HCT116 (cell line): ENCODE results near the gene AMER2. TPM values are rescaled to one million over a fixed set of nuclear protein-coding genes. Genes with fewer than 3 reads are reported as not detected.

Source experiments
- ATAC-seq: fragments of 200-7000 bp; cut with Tn5 transposase; 2 replicates; pipeline ENCODE4 v1.9.1; 2020; ENCODE audit warnings: mild to moderate bottlenecking, moderate library complexity
- BruUV-seq: library from RNA; stranded (reverse); fragments of 400-500 nt; replicated peaks from 2 replicates; lab custom pipeline; 2021; lab: Mats Ljungman, UMichigan
- CTCF ChIA-PET: fragments of 300-600 bp; sonication (Branson Sonifier 250); formaldehyde crosslinking; loops from one replicate; lab custom pipeline; 2021; ENCODE audit warnings: antibody characterized with exemption; lab: Charles Lee
- POLR2A ChIA-PET: fragments of 300-600, 350-600 bp; sonication (Branson Sonifier 250); formaldehyde crosslinking; loops from one replicate; lab custom pipeline; 2021; ENCODE audit warnings: antibody characterized with exemption; lab: Charles Lee
- RAD21 ChIA-PET, 2 experiments: fragments of 300-600 bp; sonication (Branson Sonifier 250); formaldehyde crosslinking; loops; one replicate each; lab custom pipeline; 2023; ENCODE audit warnings: low total read pairs in 2 of 2; ENCODE audit not compliant: uncharacterized antibody in 2 of 2, unreplicated experiment in 2 of 2, low non-redundant PET in 1 of 2; lab: Charles Lee
- DNase-seq: peaks from one replicate; pipeline ENCODE4 v3.0.0-alpha.2; 2010; ENCODE audit warnings: low read depth, low spot score
- H2AFZ ChIP-seq: fragments of 200-600 bp; shearing (Covaris generic), sonication (generic); 2 replicates; pipeline ENCODE4 v1.6.1; 2017; ENCODE audit warnings: low read depth, mixed run types, mixed read lengths, antibody characterized with exemption, low read length; ENCODE audit not compliant: poor library complexity, severe bottlenecking
- H3K27ac ChIP-seq: 2 replicates; pipeline ENCODE4 v1.5.1; 2012; ENCODE audit warnings: low read depth, low read length
- H3K27me3 ChIP-seq: fragments of 200-600 bp; sonication (generic); 2 replicates; pipeline ENCODE4 v1.6.1; 2016; ENCODE audit warnings: mixed run types, low read length, mixed read lengths; ENCODE audit not compliant: insufficient read depth
- H3K36me3 ChIP-seq, 2 experiments: fragments of 200-500 bp in 1 of 2; fragments of 200-600 bp in 1 of 2; sonication (Bioruptor generic) in 1 of 2; sonication (generic) in 1 of 2; 2 replicates each; pipeline versions ENCODE4 v1.5.1 to v1.6.1; 2014 to 2016; ENCODE audit warnings: low read length in 2 of 2, inconsistent platforms in 1 of 2, mixed read lengths in 1 of 2, mixed run types in 1 of 2; ENCODE audit not compliant: insufficient read depth in 2 of 2, control insufficient read depth in 1 of 2
- H3K4me1 ChIP-seq, 2 experiments: fragments of 200-600 bp in 1 of 2; sonication (generic) in 1 of 2; 2 replicates each; pipeline versions ENCODE4 v1.5.1 to v1.6.1; 2012 to 2017; ENCODE audit warnings: low read length in 2 of 2, inconsistent platforms in 1 of 2, mild to moderate bottlenecking in 1 of 2, mixed read lengths in 1 of 2, mixed run types in 1 of 2, moderate library complexity in 1 of 2; ENCODE audit not compliant: insufficient read depth in 2 of 2, control insufficient read depth in 1 of 2
- H3K4me2 ChIP-seq: fragments of 200-600 bp; sonication (generic); 2 replicates; pipeline ENCODE4 v1.6.1; 2017; ENCODE audit warnings: mixed run types, low read length, mixed read lengths
- H3K4me3 ChIP-seq, 2 experiments: fragments of 200-600 bp in 1 of 2; sonication (generic) in 1 of 2; replicated peaks in 1 of 2; 2 replicates each; pipeline ENCODE4 v1.5.1; 2011 to 2016; ENCODE audit warnings: low read length in 2 of 2, control low read depth in 1 of 2, low read depth in 1 of 2, mild to moderate bottlenecking in 1 of 2, mixed read lengths in 1 of 2, mixed run types in 1 of 2
- H3K79me2 ChIP-seq: fragments of 200-600 bp; sonication (generic); 2 replicates; pipeline ENCODE4 v1.6.1; 2017; ENCODE audit warnings: mild to moderate bottlenecking, mixed run types, low read length, moderate library complexity, mixed read lengths; ENCODE audit not compliant: insufficient read depth
- H3K9ac ChIP-seq: fragments of 200-600 bp; sonication (generic); 2 replicates; pipeline ENCODE4 v1.6.1; 2016; ENCODE audit warnings: low read length, mixed read lengths
- H3K9me2 ChIP-seq: fragments of 200-600 bp; sonication (generic), shearing (Covaris generic); 2 replicates; pipeline ENCODE4 v1.6.1; 2017; ENCODE audit warnings: mixed run types, mild to moderate bottlenecking, moderate library complexity; ENCODE audit not compliant: insufficient read depth
- H3K9me3 ChIP-seq, 2 experiments: fragments of 200-500 bp in 1 of 2; fragments of 200-600 bp in 1 of 2; sonication (Bioruptor generic) in 1 of 2; sonication (generic) in 1 of 2; 2 replicates each; pipeline ENCODE4 v1.6.1; 2014 to 2017; ENCODE audit warnings: low read length in 2 of 2, mixed read lengths in 2 of 2, inconsistent platforms in 1 of 2, low read depth in 1 of 2, mild to moderate bottlenecking in 1 of 2, mixed run types in 1 of 2, moderate library complexity in 1 of 2; ENCODE audit not compliant: control insufficient read depth in 1 of 2, insufficient read depth in 1 of 2
- H4K20me1 ChIP-seq: fragments of 200-600 bp; sonication (generic), shearing (Covaris generic); 2 replicates; pipeline ENCODE4 v1.6.1; 2017; ENCODE audit warnings: mixed run types, mild to moderate bottlenecking, moderate library complexity; ENCODE audit not compliant: insufficient read depth
- CBX3 ChIP-seq: IDR thresholded peaks from 2 replicates; pipeline ENCODE4 v1.6.1; 2012; ENCODE audit warnings: low read depth
- CEBPB ChIP-seq: IDR thresholded peaks from 2 replicates; pipeline ENCODE4 v1.6.1; 2012; ENCODE audit warnings: low read depth
- CTCF ChIP-seq, 3 experiments: fragments of 200-600 bp in 1 of 3; sonication (generic) in 1 of 3; IDR thresholded peaks in 2 of 3; conservative IDR thresholded peaks in 1 of 3; 2 replicates each; pipeline ENCODE4 v1.5.1; 2012 to 2017; ENCODE audit warnings: low read depth in 2 of 3, low read length in 2 of 3, antibody characterized with exemption in 1 of 3, borderline replicate concordance in 1 of 3, control low read depth in 1 of 3, mild to moderate bottlenecking in 1 of 3, mixed read lengths in 1 of 3, mixed run types in 1 of 3, moderate library complexity in 1 of 3; ENCODE audit not compliant: insufficient read depth in 1 of 3
- EGR1 ChIP-seq: IDR thresholded peaks from 2 replicates; pipeline ENCODE4 v1.6.1; 2012; ENCODE audit warnings: low read depth
- POLR2A ChIP-seq: IDR thresholded peaks from 2 replicates; pipeline ENCODE4 v1.7.0; 2011; ENCODE audit warnings: borderline replicate concordance; ENCODE audit not compliant: insufficient read depth, insufficient read length; ENCODE audit errors: extremely low read depth
- RAD21 ChIP-seq: IDR thresholded peaks from 2 replicates; pipeline ENCODE4 v1.6.1; 2012; ENCODE audit warnings: low read depth, mild to moderate bottlenecking
- ZFX ChIP-seq: fragments of 450-650 bp; IDR thresholded peaks from 2 replicates; pipeline ENCODE4 v1.6.1; 2017
- ZNF274 ChIP-seq: fragments of 200-500 bp; sonication (Bioruptor generic); IDR thresholded peaks from 2 replicates; pipeline ENCODE4 v1.6.1; 2014; ENCODE audit warnings: mild to moderate bottlenecking, low read depth, low read length, inconsistent platforms
- intact Hi-C: fragments of 100-400 bp; cut with micrococcal nuclease; formaldehyde crosslinking; loops from 2 replicates; pipeline ENCODE4 v1.10.0; 2022
- total RNA-seq: library from RNA; stranded (reverse); gene quantifications from one replicate; pipeline ENCODE4 v1.2.1, GENCODE V29; 2021; ENCODE audit not compliant: unreplicated experiment
- TF ChIP-seq, protein P1 (sequence below): IDR thresholded peaks from 2 replicates; pipeline ENCODE4 v1.6.1; 2012
- TF ChIP-seq, protein P2 (sequence below): IDR thresholded peaks from 2 replicates; pipeline ENCODE4 v1.6.1; 2012; ENCODE audit warnings: low read depth
- TF ChIP-seq, protein P3 (sequence below): IDR thresholded peaks from 2 replicates; pipeline ENCODE4 v1.6.1; 2012

The AMER2 gene
- total RNA-seq, 1 experiment from 2014 or later: not detected

DNA sequence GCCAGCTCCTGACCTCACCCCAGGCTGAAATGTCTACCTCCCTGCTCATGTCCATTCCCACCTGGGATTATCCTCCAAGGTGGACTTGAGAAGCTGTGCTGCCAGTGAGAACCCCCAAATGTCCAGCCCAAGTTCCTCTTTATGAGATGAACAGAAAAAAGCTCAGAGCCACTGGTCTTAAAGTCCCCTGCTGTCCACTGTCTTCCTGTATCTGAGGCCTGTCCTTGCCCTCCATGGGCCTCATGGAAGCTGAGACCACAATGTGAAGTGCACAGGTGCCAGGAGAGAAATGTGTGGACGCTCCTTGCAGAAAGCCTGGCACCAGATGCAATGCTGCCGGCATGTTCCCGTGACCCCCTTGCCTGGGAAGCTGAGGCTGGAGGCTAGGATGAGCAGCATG, 3.3 kb upstream of the AMER2 start (continued):
- TF ChIP-seq CTCF (IDR thresholded peaks at IDR 0.05 in 2 of 3, conservative IDR thresholded peaks at IDR 0.05 in 1 of 3; ENCODE audit: borderline replicate concordance in 1 of 3, insufficient read depth in 1 of 3, low read depth in 2 of 3, low read length in 2 of 3) (no peak), POLR2A (no peak)
- TF ChIP-seq, all 23 proteins: peak for 0

DNA sequence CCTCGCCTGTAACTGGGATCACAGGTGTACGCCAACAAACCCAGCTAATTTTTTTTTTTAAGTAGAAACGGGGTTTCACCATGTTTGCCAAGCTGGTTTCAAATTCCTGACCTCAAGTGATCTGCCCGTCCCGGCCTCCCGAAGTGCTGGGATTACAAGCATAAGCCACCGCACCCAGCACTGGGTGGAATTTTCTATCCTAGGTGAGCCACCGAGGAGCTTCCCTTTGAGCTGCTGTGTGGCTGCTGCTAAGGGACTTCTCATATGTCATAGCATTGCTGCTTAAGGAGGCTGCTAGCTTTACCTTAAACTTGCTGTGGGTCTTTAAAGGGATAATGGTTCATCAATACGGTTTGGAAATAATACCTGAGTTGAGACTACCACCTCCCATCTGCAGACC, 2.9 kb upstream of the AMER2 start:
- intact Hi-C loops: no loop called here
- ATAC-seq (no peak), DNase-seq (no peak)
- ChIA-PET CTCF (no interaction called here), RAD21 (no interaction called here), POLR2A (no interaction called here)
- Histone ChIP-seq H3K9me3 (no peaks in the 10 kb centered on the region), H3K9ac (no peak overlapping the region), H3K4me2 (no peak overlapping the region), H3K79me2 (no peaks in the 10 kb centered on the region), H3K4me1 (no peaks in the 10 kb centered on the region), H3K4me3 (no peak overlapping the region), H3K27ac (no peak overlapping the region), H3K9me2 (no peaks in the 10 kb centered on the region), H3K36me3 (no peaks in the 10 kb centered on the region), H3K27me3 (peaks cover 19% of the 10 kb centered on the region; the same call in 1 of the 2 replicates), H2AFZ (no peak overlapping the region), H4K20me1 (no peaks in the 10 kb centered on the region)
- no TSS peak for BruUV-seq
- TF ChIP-seq ZFX: no peak
- TF ChIP-seq, protein P1, sequence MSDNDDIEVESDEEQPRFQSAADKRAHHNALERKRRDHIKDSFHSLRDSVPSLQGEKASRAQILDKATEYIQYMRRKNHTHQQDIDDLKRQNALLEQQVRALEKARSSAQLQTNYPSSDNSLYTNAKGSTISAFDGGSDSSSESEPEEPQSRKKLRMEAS: no peak
- no peak for TF ChIP-seq RAD21

- no peaks in the 10 kb centered on the region for H3K9me2 ChIP-seq
- H3K79me2 ChIP-seq: no peaks in the 10 kb centered on the region
- TF ChIP-seq, protein P2, sequence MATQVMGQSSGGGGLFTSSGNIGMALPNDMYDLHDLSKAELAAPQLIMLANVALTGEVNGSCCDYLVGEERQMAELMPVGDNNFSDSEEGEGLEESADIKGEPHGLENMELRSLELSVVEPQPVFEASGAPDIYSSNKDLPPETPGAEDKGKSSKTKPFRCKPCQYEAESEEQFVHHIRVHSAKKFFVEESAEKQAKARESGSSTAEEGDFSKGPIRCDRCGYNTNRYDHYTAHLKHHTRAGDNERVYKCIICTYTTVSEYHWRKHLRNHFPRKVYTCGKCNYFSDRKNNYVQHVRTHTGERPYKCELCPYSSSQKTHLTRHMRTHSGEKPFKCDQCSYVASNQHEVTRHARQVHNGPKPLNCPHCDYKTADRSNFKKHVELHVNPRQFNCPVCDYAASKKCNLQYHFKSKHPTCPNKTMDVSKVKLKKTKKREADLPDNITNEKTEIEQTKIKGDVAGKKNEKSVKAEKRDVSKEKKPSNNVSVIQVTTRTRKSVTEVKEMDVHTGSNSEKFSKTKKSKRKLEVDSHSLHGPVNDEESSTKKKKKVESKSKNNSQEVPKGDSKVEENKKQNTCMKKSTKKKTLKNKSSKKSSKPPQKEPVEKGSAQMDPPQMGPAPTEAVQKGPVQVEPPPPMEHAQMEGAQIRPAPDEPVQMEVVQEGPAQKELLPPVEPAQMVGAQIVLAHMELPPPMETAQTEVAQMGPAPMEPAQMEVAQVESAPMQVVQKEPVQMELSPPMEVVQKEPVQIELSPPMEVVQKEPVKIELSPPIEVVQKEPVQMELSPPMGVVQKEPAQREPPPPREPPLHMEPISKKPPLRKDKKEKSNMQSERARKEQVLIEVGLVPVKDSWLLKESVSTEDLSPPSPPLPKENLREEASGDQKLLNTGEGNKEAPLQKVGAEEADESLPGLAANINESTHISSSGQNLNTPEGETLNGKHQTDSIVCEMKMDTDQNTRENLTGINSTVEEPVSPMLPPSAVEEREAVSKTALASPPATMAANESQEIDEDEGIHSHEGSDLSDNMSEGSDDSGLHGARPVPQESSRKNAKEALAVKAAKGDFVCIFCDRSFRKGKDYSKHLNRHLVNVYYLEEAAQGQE: no peak
- TF ChIP-seq CEBPB (no peak), EGR1 (no peak), ZFX (no peak), CBX3 (no peak), ZNF274 (no peak)
- TF ChIP-seq, protein P3, sequence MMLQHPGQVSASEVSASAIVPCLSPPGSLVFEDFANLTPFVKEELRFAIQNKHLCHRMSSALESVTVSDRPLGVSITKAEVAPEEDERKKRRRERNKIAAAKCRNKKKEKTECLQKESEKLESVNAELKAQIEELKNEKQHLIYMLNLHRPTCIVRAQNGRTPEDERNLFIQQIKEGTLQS: no peak
- H3K4me1 ChIP-seq: no peaks in the 10 kb centered on the region
- DNase-seq: no peak
- no peak overlapping the region for H3K4me2 ChIP-seq
- no peak for ATAC-seq
- no peak overlapping the region for H2AFZ ChIP-seq
- H3K9me3 ChIP-seq: no peaks in the 10 kb centered on the region
- BruUV-seq: no TSS peak
- H4K20me1 ChIP-seq: no peaks in the 10 kb centered on the region
- ChIA-PET POLR2A (no interaction called here), CTCF (interaction anchor here (0.5 kb wide), 1 partner anchor 1361 kb away, joined by 3 read pairs; no protein-coding TSS in a partner anchor), RAD21 (no interaction called here)
- H3K9ac ChIP-seq: no peak overlapping the region
- intact Hi-C loops: no loop called here
- no peak overlapping the region for H3K4me3 ChIP-seq
- no peak overlapping the region for H3K27ac ChIP-seq
- H3K36me3 ChIP-seq: no peaks in the 10 kb centered on the region
- peaks cover 19% of the 10 kb centered on the region; the same call in 1 of the 2 replicates for H3K27me3 ChIP-seq
Observed at GRCh38 chr13:25174304-25174703, 2.2 kb upstream of the AMER2 start.
